ENCODE results near the gene RFPL3. TPM values are rescaled to one million over a fixed set of nuclear protein-coding genes. Genes with fewer than 3 reads are reported as not detected.
A peak's percentile ranks its signal among the peaks of the same experiment; 100 is the strongest.

RFPL3 gene
- total and polyA plus RNA-seq, 8 donors, result 0.21 TPM; not detected in 7

- no peak for FAIRE-seq
- Histone ChIP-seq H3K36me3 (peaks cover 5 to 74% (median 27%) of the 10 kb centered on the region in 3 donors), H3K4me1 (no peaks in the 10 kb centered on the region), H3K27me3 (no peaks in the 10 kb centered on the region), H3K4me3 (no peak overlapping the region), H3K9me3 (no peaks in the 10 kb centered on the region), H3K27ac (no peak overlapping the region)
- TF ChIP-seq CTCF (IDR thresholded peaks at IDR 0.05), result no peak
- intact Hi-C loops (cut with DNase I), result no loop called here
- DNase-seq, result no peak
- WGBS, 2 donors, result 71 to 81% methylated on average over 2 of the region's 2 CpGs
- no peak for ATAC-seq
These were observed 46.4 kb downstream of the RFPL3 start for GRCh38 chr22:32404021-32404420.

GRCh38 chr22:32407312-32407711 is 49.6 kb downstream of the RFPL3 start:
- no peak for TF ChIP-seq CTCF (IDR thresholded peaks at IDR 0.05)
- intact Hi-C loops (cut with DNase I), result no loop called here
- Histone ChIP-seq H3K27ac (no peak overlapping the region), H3K36me3 (peaks cover 0 to 44% (median 15%) of the 10 kb centered on the region in 3 donors), H3K4me3 (no peak overlapping the region), H3K9me3 (no peaks in the 10 kb centered on the region), H3K4me1 (peaks cover 0 to 15% (median 4%) of the 10 kb centered on the region in 3 donors), H3K27me3 (no peaks in the 10 kb centered on the region)
- WGBS, 2 donors, result 86 to 89% methylated on average over 3 of the region's 3 CpGs
- DNase-seq, result no peak
- no peak for FAIRE-seq
- no peak for ATAC-seq

GRCh38 chr22:32407936-32408335 is 50.3 kb downstream of the RFPL3 start:
- no peak for FAIRE-seq

GRCh38 chr22:32409977-32410376 is 52.3 kb downstream of the RFPL3 start:
- DNase-seq, result no peak
- WGBS, 2 donors, result 91 to 94% methylated on average over 9 of the region's 9 CpGs
- FAIRE-seq, result no peak
- no peak overlapping the region for H3K27ac ChIP-seq
- H3K4me3 ChIP-seq, result peak overlapping the region in 1 of 4 donors; percentile 96
- H3K9me3 ChIP-seq, result no peaks in the 10 kb centered on the region
- peaks cover 0 to 34% (median 14%) of the 10 kb centered on the region in 3 donors for H3K36me3 ChIP-seq
- TF ChIP-seq CTCF (IDR thresholded peaks at IDR 0.05), result no peak
- no peak for ATAC-seq
- H3K27me3 ChIP-seq, result no peaks in the 10 kb centered on the region
- H3K4me1 ChIP-seq, result peaks cover 0 to 15% (median 4%) of the 10 kb centered on the region in 3 donors
- intact Hi-C loops (cut with DNase I), result no loop called here

More at GRCh38 chr22:32407936-32408335, 50.3 kb downstream of the RFPL3 start:
- DNase-seq, result no peak
- WGBS, 2 donors, result 48 to 73% methylated on average over 2 of the region's 2 CpGs
- Histone ChIP-seq H3K4me3 (no peak overlapping the region), H3K36me3 (peaks cover 0 to 44% (median 15%) of the 10 kb centered on the region in 3 donors), H3K27me3 (no peaks in the 10 kb centered on the region), H3K9me3 (no peaks in the 10 kb centered on the region), H3K27ac (no peak overlapping the region), H3K4me1 (peaks cover 0 to 15% (median 4%) of the 10 kb centered on the region in 3 donors)
- TF ChIP-seq CTCF (IDR thresholded peaks at IDR 0.05), result no peak
- intact Hi-C loops (cut with DNase I), result no loop called here
- no peak for ATAC-seq

- no peak for DNase-seq
- peak overlapping the region in 2 of 4 donors; percentile 84 to 96 for H3K4me3 ChIP-seq
- no peak for FAIRE-seq
- ATAC-seq, result no peak
- no peaks in the 10 kb centered on the region for H3K9me3 ChIP-seq
- WGBS, 2 donors, result 69 to 73% methylated on average over 4 of the region's 4 CpGs
- H3K27me3 ChIP-seq, result no peaks in the 10 kb centered on the region
- H3K4me1 ChIP-seq, result peaks cover 0 to 15% (median 4%) of the 10 kb centered on the region in 3 donors
- no peak for TF ChIP-seq CTCF (IDR thresholded peaks at IDR 0.05)
- peaks cover 0 to 29% (median 10%) of the 10 kb centered on the region in 3 donors for H3K36me3 ChIP-seq
- no peak overlapping the region for H3K27ac ChIP-seq
- intact Hi-C loops (cut with DNase I), result no loop called here
These were observed 52.8 kb downstream of the RFPL3 start for GRCh38 chr22:32410459-32410858.

Other genes starting within 250 kb of the RFPL3 start
- 1 to 10 TPM in 1 of 6 donors, under 1 TPM in 3, not detected in 2; 0.31 to 1.0 (median 0.72) TPM for gene C22orf42, start 198.6 kb upstream of the RFPL3 start, total RNA-seq
- gene C22orf42, start 198.6 kb upstream of the RFPL3 start, polyA plus RNA-seq, result 1 to 10 TPM; 1.4 to 9.2 TPM
- gene RFPL2, start 152.8 kb upstream of the RFPL3 start, total RNA-seq, result under 1 TPM in 1 of 6 donors, not detected in 5; 0.08 TPM
- gene RFPL2, start 152.8 kb upstream of the RFPL3 start, polyA plus RNA-seq, result 1 to 10 TPM in 1 of 2 donors, under 1 TPM in 1; 0.19 to 1.5 TPM
- gene SLC5A4, start 102.5 kb upstream of the RFPL3 start, total RNA-seq, result under 1 TPM; 0.12 to 0.69 (median 0.22) TPM
- under 1 TPM; 0.19 to 0.56 TPM for gene SLC5A4, start 102.5 kb upstream of the RFPL3 start, polyA plus RNA-seq
- 10 to 100 TPM; 24.7 to 34.3 (median 30.6) TPM for gene RTCB, start 54.4 kb downstream of the RFPL3 start, total RNA-seq
- 10 to 100 TPM; 15.1 to 42.6 TPM for gene RTCB, start 54.4 kb downstream of the RFPL3 start, polyA plus RNA-seq
- under 1 TPM in 1 of 6 donors, not detected in 5; 0.09 TPM for gene BPIFC, start 106.6 kb downstream of the RFPL3 start, total RNA-seq
- under 1 TPM in 1 of 2 donors, not detected in 1; 0.09 TPM for gene BPIFC, start 106.6 kb downstream of the RFPL3 start, polyA plus RNA-seq
- gene FBXO7, start 116.9 kb downstream of the RFPL3 start, total RNA-seq, result 10 to 100 TPM; 24.4 to 40.2 (median 28.7) TPM
- gene FBXO7, start 116.9 kb downstream of the RFPL3 start, polyA plus RNA-seq, result 10 to 100 TPM; 22.5 to 57.0 TPM